Testis (tissue), 2 donors: ENCODE data around the gene FAM241B.
A peak's percentile ranks its signal among the peaks of the same experiment; 100 is the strongest.

Experiments used
- CTCF ChIP-seq, 3 experiments: fragments of 450-650 bp in 2 of 3; fragments of 200-600 bp in 1 of 3; sonication (generic) in 1 of 3; IDR thresholded peaks; one replicate each; pipeline ENCODE4 v1.5.1; 2016 to 2019; ENCODE audit warnings: antibody characterized with exemption in 3 of 3, mild to moderate bottlenecking in 2 of 3, moderate library complexity in 1 of 3
- POLR2A ChIP-seq: fragments of 450-650 bp; IDR thresholded peaks from one replicate; pipeline ENCODE4 v1.6.1; 2017; ENCODE audit warnings: antibody characterized with exemption, mild to moderate bottlenecking, moderate library complexity

GRCh38 chr10:69644658-69645295 is 14.7 kb downstream of the FAM241B start:
- peak in 2 of 3 experiments; percentile 78 to 82 for TF ChIP-seq CTCF (IDR thresholded peaks at IDR 0.05)
- TF ChIP-seq POLR2A: no peak
